WI38 (cell line): Measurements from ENCODE around the gene ELP5.

Source experiments
- H3K4me3 ChIP-seq: 2 replicates; pipeline ENCODE4 v1.5.1; 2011; ENCODE audit warnings: low read depth, mild to moderate bottlenecking, control low read depth, low read length
- CTCF ChIP-seq: IDR thresholded peaks from 2 replicates; pipeline ENCODE4 v1.5.1; 2012; ENCODE audit warnings: low read depth, mild to moderate bottlenecking, control low read depth, low read length

Gene ELP5

DNA sequence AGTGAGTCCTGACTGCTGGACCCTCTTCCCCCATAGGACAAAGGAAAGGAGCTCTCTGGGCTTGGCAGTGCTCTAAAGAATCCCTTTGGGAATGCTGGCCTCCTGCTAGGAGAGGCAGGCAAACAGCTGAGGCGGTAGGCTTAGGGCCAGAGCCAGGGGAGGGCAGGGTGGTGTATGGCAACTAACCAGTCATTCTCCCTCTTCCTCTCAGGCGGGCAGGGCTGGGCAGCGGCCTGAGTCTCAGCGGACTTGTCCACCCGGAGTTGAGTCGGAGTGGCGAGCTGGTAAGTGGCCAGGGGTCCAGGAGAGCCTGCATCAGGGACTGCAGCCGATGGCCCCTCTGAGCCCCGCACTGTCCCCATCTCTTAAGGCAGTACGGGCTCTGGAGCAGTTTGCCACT, 27.9 kb upstream of the ELP5 start:
- no peak for TF ChIP-seq CTCF
- H3K4me3 ChIP-seq = no peak overlapping the region

- TF ChIP-seq CTCF = no peak
- H3K4me3 ChIP-seq = no peak overlapping the region
These were observed 27.3 kb upstream of the ELP5 start for GRCh38 chr17:7224661-7225111.

DNA sequence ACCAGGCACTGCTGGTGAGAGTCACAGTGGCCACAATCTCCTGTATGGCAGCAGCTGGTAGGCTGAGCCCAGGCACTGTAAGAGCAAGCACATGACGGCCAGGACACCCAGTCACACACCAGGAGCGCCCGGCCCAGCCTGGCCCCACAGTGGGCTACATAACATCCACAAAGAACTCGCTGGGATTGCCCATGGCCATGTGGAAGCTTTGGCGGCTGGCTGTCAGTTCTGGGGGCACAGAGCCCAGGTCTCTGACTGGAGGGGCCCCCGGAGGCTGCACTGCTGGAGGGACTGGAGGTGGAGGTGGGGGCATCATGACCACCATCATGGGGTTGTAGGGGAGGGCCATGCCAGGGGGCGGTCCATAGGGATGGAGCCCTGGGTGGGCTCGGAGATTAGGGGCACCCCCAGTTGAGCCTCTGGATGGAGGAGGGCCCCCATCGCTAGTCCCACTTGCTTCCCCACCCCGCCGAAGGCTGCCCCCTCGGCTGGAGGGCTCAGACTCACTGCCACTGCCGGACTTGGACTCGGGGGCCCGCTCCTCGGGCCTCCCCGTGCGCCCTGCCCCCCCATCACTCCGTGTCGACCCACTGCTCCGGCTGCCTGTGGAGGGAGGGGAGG, 26.2 kb upstream of the ELP5 start:
- no peak overlapping the region for H3K4me3 ChIP-seq
- TF ChIP-seq CTCF = no peak

DNA sequence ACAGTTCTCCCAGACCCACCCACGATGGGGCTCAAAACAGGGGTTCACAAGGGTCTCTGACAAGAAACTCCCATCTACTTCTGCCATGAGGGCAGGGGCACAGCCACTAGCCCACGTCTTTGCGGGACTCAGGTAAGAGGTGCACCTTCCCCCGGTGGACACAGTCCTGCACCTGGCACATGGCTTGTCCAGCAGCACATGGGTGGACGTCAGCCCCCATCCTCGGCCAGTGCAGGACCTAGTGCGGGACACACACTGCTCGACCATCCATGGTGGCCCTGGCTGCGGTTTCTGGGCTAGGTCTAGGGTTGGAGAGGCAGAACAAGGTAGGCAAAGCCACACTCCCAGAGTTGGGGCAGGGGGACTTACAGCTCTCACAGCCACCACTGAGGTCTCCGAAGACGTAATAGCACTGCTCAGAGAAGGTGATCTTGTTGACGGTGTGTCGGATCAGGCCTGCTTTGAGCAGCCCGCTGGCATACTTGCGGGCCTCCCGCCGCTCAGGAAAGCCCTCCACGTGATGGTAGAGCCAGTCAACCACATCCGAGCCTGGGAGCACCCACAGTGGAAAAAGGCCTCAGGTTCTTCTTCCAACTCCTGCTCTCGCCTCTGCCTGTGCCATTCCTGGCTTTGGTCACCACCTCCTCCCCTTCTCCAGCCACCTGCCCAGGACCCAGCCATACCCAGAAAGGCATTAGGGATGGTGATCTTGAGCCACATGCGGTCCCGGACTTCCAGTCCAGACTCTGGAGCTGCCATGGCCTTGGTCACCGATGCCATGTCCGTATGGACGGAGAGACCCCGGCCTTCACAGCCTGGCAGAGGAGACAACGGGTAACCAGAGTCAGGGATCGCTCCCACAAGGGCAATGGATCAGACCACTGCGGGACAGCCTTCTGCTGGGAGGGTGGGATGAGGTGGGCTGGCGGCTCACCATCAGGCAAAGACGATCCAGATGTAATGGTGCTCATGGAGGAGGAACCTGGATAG, 25.0 kb upstream of the ELP5 start:
- H3K4me3 ChIP-seq = no peak overlapping the region
- no peak for TF ChIP-seq CTCF

DNA sequence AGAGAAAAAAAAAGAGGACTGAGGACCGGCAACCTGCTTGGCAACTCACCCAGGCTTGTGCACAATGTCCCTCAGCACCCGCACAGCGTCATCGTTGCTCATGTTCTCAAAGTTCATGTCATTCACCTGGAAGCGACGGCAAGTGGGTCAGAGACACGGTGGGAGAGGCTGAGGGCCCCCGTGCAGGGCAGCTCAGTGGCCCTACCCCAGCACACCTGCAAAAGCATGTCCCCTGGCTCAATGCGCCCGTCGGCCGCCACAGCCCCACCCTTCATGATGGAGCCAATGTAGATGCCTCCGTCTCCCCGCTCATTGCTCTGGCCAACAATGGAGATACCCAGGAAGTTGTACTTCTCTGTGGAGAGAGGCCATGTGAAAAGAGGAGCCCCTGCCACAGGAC, 23.1 kb upstream of the ELP5 start:
- H3K4me3 ChIP-seq = no peak overlapping the region
- no peak for TF ChIP-seq CTCF

GRCh38 chr17:7229504-7229903, 22.5 kb upstream of the ELP5 start:
- no peak for TF ChIP-seq CTCF
- no peak overlapping the region for H3K4me3 ChIP-seq

- no peak overlapping the region for H3K4me3 ChIP-seq
- TF ChIP-seq CTCF = no peak
These were observed 19.9 kb upstream of the ELP5 start for GRCh38 chr17:7232114-7232513.
